Panc1 (cell line): ENCODE measurements around the gene UNC93B1. TPM values are rescaled to one million over a fixed set of nuclear protein-coding genes. Genes with fewer than 3 reads are reported as not detected.
"Not testable (repeated sequence)": the region's sequence is repeated elsewhere in the genome, so short reads cannot be mapped to it uniquely, and the experiment has no call there.

Experiments used
- ATAC-seq: fragments of 200-7000 bp; cut with Tn5 transposase; 2 replicates; pipeline ENCODE4 v1.9.1; 2020; ENCODE audit warnings: mild to moderate bottlenecking, moderate library complexity
- BruUV-seq: library from RNA; stranded (reverse); fragments of 400-500 nt; replicated peaks from 2 replicates; lab custom pipeline; 2021; lab: Mats Ljungman, UMichigan
- CTCF ChIA-PET: fragments of 300-600 bp; sonication (Branson Sonifier 250); formaldehyde crosslinking; loops from one replicate; lab custom pipeline; 2022; ENCODE audit warnings: antibody characterized with exemption; lab: Charles Lee
- POLR2A ChIA-PET: fragments of 300-600 bp; sonication (Branson Sonifier 250); formaldehyde crosslinking; loops from one replicate; lab custom pipeline; 2022; ENCODE audit warnings: antibody characterized with exemption; lab: Charles Lee
- DNase-seq: peaks from one replicate; pipeline ENCODE4 v3.0.0-alpha.2; 2010; ENCODE audit warnings: low read depth, low spot score
- H3K27ac ChIP-seq: 2 replicates; pipeline ENCODE4 v1.5.1; 2011; ENCODE audit warnings: mild to moderate bottlenecking, low read length, inconsistent platforms
- H3K27me3 ChIP-seq: fragments of 200-500 bp; sonication (Bioruptor generic); 2 replicates; pipeline ENCODE4 v1.6.0; 2014; ENCODE audit warnings: low read length, inconsistent platforms; ENCODE audit not compliant: control insufficient read depth, insufficient read depth
- H3K36me3 ChIP-seq: fragments of 200-500 bp; sonication (Bioruptor generic); 2 replicates; pipeline ENCODE4 v1.5.1; 2014; ENCODE audit warnings: inconsistent platforms, mild to moderate bottlenecking, low read length, moderate library complexity; ENCODE audit not compliant: control insufficient read depth, insufficient read depth
- H3K4me1 ChIP-seq: 2 replicates; pipeline ENCODE4 v1.5.1; 2011; ENCODE audit warnings: inconsistent platforms, mild to moderate bottlenecking, low read length, moderate library complexity; ENCODE audit not compliant: control insufficient read depth, insufficient read depth
- H3K4me3 ChIP-seq, 2 experiments: 2 replicates each; pipeline ENCODE4 v1.5.1; 2011 to 2012; ENCODE audit warnings: low read depth in 2 of 2, low read length in 2 of 2, mild to moderate bottlenecking in 2 of 2, inconsistent platforms in 1 of 2, moderate library complexity in 1 of 2
- H3K9me3 ChIP-seq: fragments of 200-500 bp; sonication (Bioruptor generic); 2 replicates; pipeline ENCODE4 v1.5.1; 2014; ENCODE audit warnings: low read depth, mild to moderate bottlenecking, inconsistent platforms, low read length, moderate library complexity; ENCODE audit not compliant: control insufficient read depth, insufficient read depth
- POLR2AphosphoS5 ChIP-seq: IDR thresholded peaks from 2 replicates; pipeline ENCODE4 v1.6.1; 2012; ENCODE audit warnings: mild to moderate bottlenecking, low read depth, low read length, moderate library complexity
- SIN3A ChIP-seq: IDR thresholded peaks from 2 replicates; pipeline ENCODE4 v1.6.1; 2012; ENCODE audit warnings: low read depth, mild to moderate bottlenecking, low read length, moderate library complexity, borderline replicate concordance; ENCODE audit not compliant: insufficient read depth
- TCF7L2 ChIP-seq: IDR thresholded peaks from 2 replicates; pipeline ENCODE4 v1.6.1; 2011; ENCODE audit warnings: mild to moderate bottlenecking, low read depth, low read length, inconsistent platforms
- in situ Hi-C: cut with HindIII; loops from 2 replicates; pipeline ENCODE4 v1.10.0; 2016; ENCODE audit warnings: low sequenced_read_pairs, low pct_unique_long_range_greater_than_20kb
- intact Hi-C: fragments of 100-400 bp; cut with micrococcal nuclease; formaldehyde crosslinking; loops from one replicate; pipeline ENCODE4 v1.10.0; 2022; ENCODE audit not compliant: unreplicated experiment
- total RNA-seq: library from RNA; stranded (reverse); gene quantifications from one replicate; pipeline ENCODE4 v1.2.1, GENCODE V29; 2021; ENCODE audit not compliant: unreplicated experiment
- TF ChIP-seq, protein P1 (sequence below): fragments of 450-650 bp; IDR thresholded peaks from 2 replicates; pipeline ENCODE4 v1.5.1; 2017; ENCODE audit warnings: mild to moderate bottlenecking
- TF ChIP-seq, protein P2 (sequence below), 2 experiments: IDR thresholded peaks; 2 replicates each; pipeline ENCODE4 v1.6.1; 2011 to 2012; ENCODE audit warnings: low read depth in 2 of 2, control low read depth in 1 of 2, low read length in 1 of 2, mild to moderate bottlenecking in 1 of 2, moderate library complexity in 1 of 2; ENCODE audit not compliant: insufficient read depth in 1 of 2

The UNC93B1 gene
- total RNA-seq, 1 experiment from 2014 or later, result 54.1 TPM

DNA sequence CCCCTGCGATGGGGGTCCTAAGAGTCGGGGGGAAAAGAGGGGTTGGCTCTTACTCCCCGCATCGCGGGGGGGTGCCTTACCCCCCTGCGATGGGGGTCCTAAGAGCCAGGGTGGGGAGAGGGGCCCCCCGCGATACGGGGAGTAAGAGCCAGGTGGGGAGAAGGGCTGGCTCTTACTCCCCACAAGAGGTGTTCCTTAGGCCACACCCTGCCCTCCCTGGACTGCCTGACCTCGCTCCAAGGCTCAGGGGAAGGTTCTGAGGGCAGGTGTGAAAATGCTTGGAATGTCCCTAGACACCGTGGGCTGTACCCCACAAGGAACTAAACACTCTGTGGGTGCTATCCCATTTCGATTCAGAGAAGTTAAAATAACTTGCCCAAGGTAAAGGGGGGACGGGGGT, 7.8 kb downstream of the UNC93B1 start:
- in situ Hi-C loops, result no loop called here
- Histone ChIP-seq H3K4me3 (no peak overlapping the region), H3K9me3 (no peaks in the 10 kb centered on the region), H3K4me1 (no peaks in the 10 kb centered on the region), H3K27me3 (no peaks in the 10 kb centered on the region), H3K27ac (no peak overlapping the region), H3K36me3 (no peaks in the 10 kb centered on the region)
- intact Hi-C loops, result no loop called here
- TF ChIP-seq, protein P1, sequence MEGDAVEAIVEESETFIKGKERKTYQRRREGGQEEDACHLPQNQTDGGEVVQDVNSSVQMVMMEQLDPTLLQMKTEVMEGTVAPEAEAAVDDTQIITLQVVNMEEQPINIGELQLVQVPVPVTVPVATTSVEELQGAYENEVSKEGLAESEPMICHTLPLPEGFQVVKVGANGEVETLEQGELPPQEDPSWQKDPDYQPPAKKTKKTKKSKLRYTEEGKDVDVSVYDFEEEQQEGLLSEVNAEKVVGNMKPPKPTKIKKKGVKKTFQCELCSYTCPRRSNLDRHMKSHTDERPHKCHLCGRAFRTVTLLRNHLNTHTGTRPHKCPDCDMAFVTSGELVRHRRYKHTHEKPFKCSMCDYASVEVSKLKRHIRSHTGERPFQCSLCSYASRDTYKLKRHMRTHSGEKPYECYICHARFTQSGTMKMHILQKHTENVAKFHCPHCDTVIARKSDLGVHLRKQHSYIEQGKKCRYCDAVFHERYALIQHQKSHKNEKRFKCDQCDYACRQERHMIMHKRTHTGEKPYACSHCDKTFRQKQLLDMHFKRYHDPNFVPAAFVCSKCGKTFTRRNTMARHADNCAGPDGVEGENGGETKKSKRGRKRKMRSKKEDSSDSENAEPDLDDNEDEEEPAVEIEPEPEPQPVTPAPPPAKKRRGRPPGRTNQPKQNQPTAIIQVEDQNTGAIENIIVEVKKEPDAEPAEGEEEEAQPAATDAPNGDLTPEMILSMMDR, result no peak
- TF ChIP-seq POLR2AphosphoS5, result no peak
- TF ChIP-seq, protein P2, sequence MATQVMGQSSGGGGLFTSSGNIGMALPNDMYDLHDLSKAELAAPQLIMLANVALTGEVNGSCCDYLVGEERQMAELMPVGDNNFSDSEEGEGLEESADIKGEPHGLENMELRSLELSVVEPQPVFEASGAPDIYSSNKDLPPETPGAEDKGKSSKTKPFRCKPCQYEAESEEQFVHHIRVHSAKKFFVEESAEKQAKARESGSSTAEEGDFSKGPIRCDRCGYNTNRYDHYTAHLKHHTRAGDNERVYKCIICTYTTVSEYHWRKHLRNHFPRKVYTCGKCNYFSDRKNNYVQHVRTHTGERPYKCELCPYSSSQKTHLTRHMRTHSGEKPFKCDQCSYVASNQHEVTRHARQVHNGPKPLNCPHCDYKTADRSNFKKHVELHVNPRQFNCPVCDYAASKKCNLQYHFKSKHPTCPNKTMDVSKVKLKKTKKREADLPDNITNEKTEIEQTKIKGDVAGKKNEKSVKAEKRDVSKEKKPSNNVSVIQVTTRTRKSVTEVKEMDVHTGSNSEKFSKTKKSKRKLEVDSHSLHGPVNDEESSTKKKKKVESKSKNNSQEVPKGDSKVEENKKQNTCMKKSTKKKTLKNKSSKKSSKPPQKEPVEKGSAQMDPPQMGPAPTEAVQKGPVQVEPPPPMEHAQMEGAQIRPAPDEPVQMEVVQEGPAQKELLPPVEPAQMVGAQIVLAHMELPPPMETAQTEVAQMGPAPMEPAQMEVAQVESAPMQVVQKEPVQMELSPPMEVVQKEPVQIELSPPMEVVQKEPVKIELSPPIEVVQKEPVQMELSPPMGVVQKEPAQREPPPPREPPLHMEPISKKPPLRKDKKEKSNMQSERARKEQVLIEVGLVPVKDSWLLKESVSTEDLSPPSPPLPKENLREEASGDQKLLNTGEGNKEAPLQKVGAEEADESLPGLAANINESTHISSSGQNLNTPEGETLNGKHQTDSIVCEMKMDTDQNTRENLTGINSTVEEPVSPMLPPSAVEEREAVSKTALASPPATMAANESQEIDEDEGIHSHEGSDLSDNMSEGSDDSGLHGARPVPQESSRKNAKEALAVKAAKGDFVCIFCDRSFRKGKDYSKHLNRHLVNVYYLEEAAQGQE (IDR thresholded peaks at IDR 0.05; ENCODE audit: insufficient read depth in 1 of 2, low read depth in 2 of 2, low read length in 1 of 2), result no peak
- TF ChIP-seq TCF7L2, result no peak
- TF ChIP-seq SIN3A, result no peak
- POLR2A ChIA-PET, result no interaction called here
- DNase-seq, result no peak
- ATAC-seq, result no peak
- no TSS peak for BruUV-seq
- CTCF ChIA-PET, result interaction anchor here (0.6 kb wide), 1 partner anchor 236 kb away, joined by 3 read pairs; no protein-coding TSS in a partner anchor

DNA sequence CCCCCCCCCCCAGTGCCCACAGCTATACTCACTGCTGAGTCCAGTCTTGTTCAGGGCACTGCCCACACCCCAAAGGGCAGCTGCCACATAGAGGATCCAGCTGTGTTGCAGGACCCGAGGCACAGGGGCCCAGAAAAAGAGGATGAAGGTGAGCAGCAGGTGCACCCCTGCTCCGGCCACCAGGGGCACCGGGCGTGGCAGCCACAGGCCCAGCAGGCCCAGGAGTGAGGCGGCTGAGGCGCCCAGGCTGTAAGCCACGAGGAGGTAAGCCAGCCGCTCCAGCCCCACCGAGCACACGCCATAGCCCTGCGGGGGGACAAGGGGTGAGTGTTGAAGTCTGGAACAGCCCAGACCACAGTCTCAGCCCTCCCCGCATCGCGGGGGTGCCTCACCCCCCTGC, 8.3 kb downstream of the UNC93B1 start:
- H3K36me3 ChIP-seq, H3K27ac ChIP-seq, DNase-seq, H3K27me3 ChIP-seq, ATAC-seq, POLR2A ChIA-PET, BruUV-seq, H3K9me3 ChIP-seq, H3K4me3 ChIP-seq, H3K4me1 ChIP-seq, CTCF ChIA-PET, intact Hi-C loops, in situ Hi-C loops: not testable (repeated sequence)

DNA sequence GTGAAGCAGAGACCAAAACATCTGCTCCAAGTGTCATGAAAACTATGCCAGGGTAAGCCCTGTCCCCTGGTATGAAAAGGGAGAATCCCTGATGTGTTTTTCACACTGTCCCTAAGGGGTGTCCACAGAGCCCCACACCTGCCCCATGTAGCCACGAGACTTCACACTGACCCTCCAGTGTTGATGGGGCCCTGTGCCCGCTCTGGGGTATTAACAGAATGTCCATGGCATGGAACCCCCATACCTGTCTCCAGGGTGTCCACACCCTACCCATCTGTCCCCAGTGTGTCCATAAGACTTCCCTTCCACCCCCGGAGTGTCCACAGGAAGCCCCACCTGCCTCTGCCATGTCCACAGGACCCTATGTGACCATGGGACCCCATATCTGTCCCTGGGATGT, 8.8 kb downstream of the UNC93B1 start:
- ATAC-seq, H3K27ac ChIP-seq, in situ Hi-C loops, DNase-seq, H3K27me3 ChIP-seq, POLR2A ChIA-PET, intact Hi-C loops, H3K9me3 ChIP-seq, CTCF ChIA-PET, H3K4me3 ChIP-seq, H3K4me1 ChIP-seq, H3K36me3 ChIP-seq, BruUV-seq: not testable (repeated sequence)

DNA sequence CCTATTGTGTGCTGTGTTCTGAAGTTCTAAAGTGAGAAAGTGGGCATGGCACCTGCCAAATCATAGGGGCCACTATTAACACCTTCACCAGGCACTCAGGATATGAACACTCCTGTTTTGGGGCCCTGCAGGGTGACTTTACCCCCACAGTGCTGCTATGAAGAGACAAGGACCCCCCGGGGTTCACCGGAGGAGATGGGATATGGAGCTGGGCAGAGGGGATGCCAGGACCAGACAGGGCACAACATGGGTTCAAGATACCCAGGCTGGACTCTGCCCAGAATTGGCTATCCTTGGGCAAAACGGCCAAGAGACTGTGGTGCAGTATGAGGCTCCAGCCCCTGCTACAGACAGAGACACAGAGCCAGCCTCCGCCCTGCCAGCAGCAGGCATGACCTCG, 9.5 kb downstream of the UNC93B1 start:
- CTCF ChIA-PET, result interaction anchor here (1.2 kb wide), 1 partner anchor 38 kb away, joined by 3 read pairs; no protein-coding TSS in a partner anchor
- H3K9me3 ChIP-seq, intact Hi-C loops, BruUV-seq, H3K27ac ChIP-seq, POLR2A ChIA-PET, in situ Hi-C loops, H3K4me3 ChIP-seq, H3K4me1 ChIP-seq, ATAC-seq, H3K36me3 ChIP-seq, DNase-seq, H3K27me3 ChIP-seq: not testable (repeated sequence)

DNA sequence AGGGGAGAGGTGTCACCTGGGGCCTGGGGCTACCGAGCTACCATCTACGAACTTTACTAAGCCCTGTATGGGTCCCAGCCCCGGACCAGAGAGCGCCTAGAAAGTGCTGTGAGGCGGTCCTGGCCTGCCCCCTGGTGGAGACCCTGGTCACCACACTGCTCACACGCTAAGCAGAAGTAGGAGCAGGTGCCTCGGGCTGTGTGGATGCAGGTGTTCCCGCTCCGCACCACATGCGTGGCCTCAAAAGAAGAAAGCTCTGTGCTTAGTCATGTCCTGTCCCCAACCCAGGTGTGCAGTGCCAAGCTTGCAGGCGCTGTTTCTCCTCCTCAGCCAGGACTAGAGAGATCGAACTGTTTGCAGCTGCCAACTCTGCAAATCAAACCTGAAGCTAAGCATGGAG, 10.1 kb downstream of the UNC93B1 start:
- ATAC-seq, H3K36me3 ChIP-seq, in situ Hi-C loops, intact Hi-C loops, POLR2A ChIA-PET, H3K4me1 ChIP-seq, H3K4me3 ChIP-seq, H3K27ac ChIP-seq, DNase-seq, H3K9me3 ChIP-seq, H3K27me3 ChIP-seq, BruUV-seq: not testable (repeated sequence)
- CTCF ChIA-PET, result interaction anchor here (1.2 kb wide), 1 partner anchor 38 kb away, joined by 3 read pairs; no protein-coding TSS in a partner anchor
